ENCODE data around the gene EPS8L1.

The EPS8L1 gene

GRCh38 chr19:55080121-55080967 lies 4.7 kb downstream of the EPS8L1 start:
- DNase-seq (ENCODE audit: low read depth in 2 of 2) = peak; percentile 32 to 55

GRCh38 chr19:55080968-55081769 lies 5.5 kb downstream of the EPS8L1 start:
- peak; percentile 80 for DNase-seq (ENCODE audit: low read depth in 2 of 2)

- DNase-seq (ENCODE audit: low read depth in 2 of 2) = no peak
These were observed 6.0 kb downstream of the EPS8L1 start for GRCh38 chr19:55081770-55082019.

- DNase-seq (ENCODE audit: low read depth in 2 of 2) = peak; percentile 28 to 30
These were observed 6.6 kb downstream of the EPS8L1 start for GRCh38 chr19:55082020-55082851.

- no peak for DNase-seq (ENCODE audit: low read depth in 2 of 2)
These were observed 7.6 kb downstream of the EPS8L1 start for GRCh38 chr19:55083004-55083850.

- no peak for DNase-seq (ENCODE audit: low read depth in 2 of 2)
These were observed 8.7 kb downstream of the EPS8L1 start for GRCh38 chr19:55084416-55084815.

- DNase-seq (ENCODE audit: low read depth in 2 of 2) = no peak
These were observed 10.4 kb downstream of the EPS8L1 start for GRCh38 chr19:55085923-55086715.

- peak in 1 of 2 donors; percentile 50 for DNase-seq (ENCODE audit: low read depth in 2 of 2)
These were observed 11.3 kb downstream of the EPS8L1 start for GRCh38 chr19:55086730-55087541.

- DNase-seq (ENCODE audit: low read depth in 2 of 2) = no peak
These were observed 11.9 kb downstream of the EPS8L1 start for GRCh38 chr19:55087542-55087901.

- no peak for DNase-seq (ENCODE audit: low read depth in 2 of 2)
These were observed 12.4 kb downstream of the EPS8L1 start for GRCh38 chr19:55088021-55088451.

GRCh38 chr19:55088543-55089341 lies 13.1 kb downstream of the EPS8L1 start:
- DNase-seq (ENCODE audit: low read depth in 2 of 2) = peak; percentile 77 to 80

- no peak for DNase-seq (ENCODE audit: low read depth in 2 of 2)
These were observed 13.8 kb downstream of the EPS8L1 start for GRCh38 chr19:55089342-55089944.

GRCh38 chr19:55090564-55090963 lies 14.9 kb downstream of the EPS8L1 start:
- DNase-seq (ENCODE audit: low read depth in 2 of 2) = no peak

- DNase-seq (ENCODE audit: low read depth in 2 of 2) = no peak
These were observed 15.6 kb downstream of the EPS8L1 start for GRCh38 chr19:55091126-55091910.

- DNase-seq (ENCODE audit: low read depth in 2 of 2) = no peak
These were observed 16.3 kb downstream of the EPS8L1 start for GRCh38 chr19:55091955-55092354.

GRCh38 chr19:55092423-55093318 lies 17.0 kb downstream of the EPS8L1 start:
- DNase-seq (ENCODE audit: low read depth in 2 of 2) = no peak

Data from stimulated activated CD4-positive, alpha-beta T cell treated with anti-CD3 and anti-CD28 coated beads, Interleukin-1b, Interleukin-23, amount 100 ng/mL, for 4 hours (primary cell).